ENCODE data around the gene SLCO3A1.
"Not testable (repeated sequence)": the region's sequence is repeated elsewhere in the genome, so short reads cannot be mapped to it uniquely, and the experiment has no call there.

SLCO3A1 gene

GRCh38 chr15:91942720-91943394 is 89.3 kb downstream of the SLCO3A1 start:
- no peak for DNase-seq

GRCh38 chr15:91944331-91944730 is 90.8 kb downstream of the SLCO3A1 start:
- no peak for DNase-seq

- DNase-seq, result no peak
Observed at GRCh38 chr15:91945385-91945784, 91.9 kb downstream of the SLCO3A1 start.

- DNase-seq, result no peak
Observed at GRCh38 chr15:91946075-91946474, 92.6 kb downstream of the SLCO3A1 start.

GRCh38 chr15:91946581-91947292 is 93.2 kb downstream of the SLCO3A1 start:
- no peak for DNase-seq

GRCh38 chr15:91947293-91947679 is 93.8 kb downstream of the SLCO3A1 start:
- DNase-seq, result no peak

GRCh38 chr15:91947683-91948608 is 94.4 kb downstream of the SLCO3A1 start:
- DNase-seq, result no peak

GRCh38 chr15:91949361-91949760 is 95.9 kb downstream of the SLCO3A1 start:
- no peak for DNase-seq

- DNase-seq, result no peak
Observed at GRCh38 chr15:91950054-91950453, 96.5 kb downstream of the SLCO3A1 start.

GRCh38 chr15:91950631-91951329 is 97.3 kb downstream of the SLCO3A1 start:
- no peak for DNase-seq

GRCh38 chr15:91952216-91952615 is 98.7 kb downstream of the SLCO3A1 start:
- no peak for DNase-seq

GRCh38 chr15:91953432-91953831 is 99.9 kb downstream of the SLCO3A1 start:
- DNase-seq, result no peak

GRCh38 chr15:91954292-91954691 is 100.8 kb downstream of the SLCO3A1 start:
- no peak for DNase-seq

GRCh38 chr15:91956026-91956723 is 102.7 kb downstream of the SLCO3A1 start:
- DNase-seq, result no peak

GRCh38 chr15:91961357-91961756 is 107.8 kb downstream of the SLCO3A1 start:
- DNase-seq, result no peak

- not testable (repeated sequence) for DNase-seq
Observed at GRCh38 chr15:91963747-91964146, 110.2 kb downstream of the SLCO3A1 start.

- DNase-seq, result no peak
Observed at GRCh38 chr15:91965501-91966193, 112.1 kb downstream of the SLCO3A1 start.

- DNase-seq, result no peak
Observed at GRCh38 chr15:91966194-91966552, 112.7 kb downstream of the SLCO3A1 start.

- DNase-seq, result no peak
Observed at GRCh38 chr15:91967935-91968606, 114.6 kb downstream of the SLCO3A1 start.

- no peak for DNase-seq
Observed at GRCh38 chr15:91968610-91969009, 115.1 kb downstream of the SLCO3A1 start.

GRCh38 chr15:91970142-91970541 is 116.6 kb downstream of the SLCO3A1 start:
- DNase-seq, result no peak

Data from cortex of kidney (tissue), 1 donor.